NCI-H1694 (cell line): ENCODE data around the gene UBALD1.
A peak's percentile ranks its signal among the peaks of the same experiment; 100 is the strongest.

Experiments used
- DNase-seq: peaks from one replicate; lab custom pipeline; 2025; lab: John Stamatoyannopoulos, UW

Gene UBALD1

GRCh38 chr16:4616047-4616811 is 1.5 kb upstream of the UBALD1 start:
- DNase-seq = peak; percentile 97

DNA sequence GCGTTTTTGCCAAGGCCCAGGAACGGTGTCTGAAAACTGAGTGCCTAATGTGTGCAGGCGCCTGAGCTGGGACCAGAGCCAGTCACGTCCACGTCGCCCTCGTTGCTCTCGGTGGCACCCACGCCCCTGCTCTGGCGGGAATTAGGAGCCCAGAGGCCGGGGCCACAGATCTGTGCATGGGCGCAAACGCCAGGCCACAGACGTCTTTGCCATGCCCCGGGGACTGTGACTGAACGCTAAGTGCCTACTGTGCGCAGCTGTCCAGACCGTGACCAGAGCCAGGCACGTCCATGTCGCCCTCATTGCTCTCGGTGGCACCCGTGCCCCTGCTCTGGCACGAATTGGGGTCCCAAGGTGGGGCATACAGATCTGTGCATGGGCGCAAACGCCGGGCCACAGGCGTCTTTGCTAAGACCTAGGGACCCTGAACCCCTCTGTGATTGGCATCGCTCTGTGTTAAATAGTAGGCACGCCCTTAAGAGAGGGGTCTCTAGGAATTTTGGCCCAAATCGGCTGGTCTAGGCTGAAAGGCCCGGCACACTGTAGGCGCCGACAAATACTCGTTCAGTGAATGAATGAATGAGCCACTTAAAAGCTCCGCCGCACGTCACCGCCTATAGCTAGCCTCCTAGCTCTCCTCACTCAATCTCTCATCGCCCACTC is 827 bp upstream of the UBALD1 start:
- no peak for DNase-seq

GRCh38 chr16:4613636-4614570 is 785 bp downstream of the UBALD1 start:
- DNase-seq = no peak

DNA sequence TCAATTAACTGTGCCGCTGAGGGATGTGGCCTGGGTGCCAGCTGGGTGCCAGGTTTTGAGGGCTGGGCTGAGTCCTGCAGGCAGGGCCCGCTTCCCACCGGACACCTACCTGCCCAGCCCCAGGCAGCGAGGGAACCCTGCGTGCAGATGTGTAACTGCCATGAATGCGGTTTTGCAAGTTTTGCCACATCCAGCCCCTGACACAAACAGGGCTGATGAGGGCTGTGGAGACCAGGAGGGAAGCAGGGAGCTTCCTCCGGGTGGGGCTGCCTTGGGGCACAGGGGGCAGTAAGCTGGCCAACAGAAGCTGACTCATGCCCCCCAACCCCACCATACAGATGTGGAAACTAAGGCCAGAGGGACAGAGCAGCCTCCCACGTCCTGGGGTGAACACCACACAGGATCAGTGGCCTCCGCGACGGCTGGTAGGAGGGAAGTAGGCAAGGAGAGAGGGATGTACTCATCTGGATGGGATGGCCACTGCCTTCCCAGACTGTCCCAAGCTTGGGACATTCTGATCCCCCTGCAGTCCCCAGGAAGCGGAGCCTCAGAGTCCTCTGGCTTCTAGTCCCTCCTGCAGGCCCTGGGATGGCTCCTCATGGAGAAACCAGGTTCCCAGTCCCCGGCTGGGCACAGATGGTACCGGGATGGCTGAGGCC is 1.6 kb downstream of the UBALD1 start:
- DNase-seq = no peak

DNA sequence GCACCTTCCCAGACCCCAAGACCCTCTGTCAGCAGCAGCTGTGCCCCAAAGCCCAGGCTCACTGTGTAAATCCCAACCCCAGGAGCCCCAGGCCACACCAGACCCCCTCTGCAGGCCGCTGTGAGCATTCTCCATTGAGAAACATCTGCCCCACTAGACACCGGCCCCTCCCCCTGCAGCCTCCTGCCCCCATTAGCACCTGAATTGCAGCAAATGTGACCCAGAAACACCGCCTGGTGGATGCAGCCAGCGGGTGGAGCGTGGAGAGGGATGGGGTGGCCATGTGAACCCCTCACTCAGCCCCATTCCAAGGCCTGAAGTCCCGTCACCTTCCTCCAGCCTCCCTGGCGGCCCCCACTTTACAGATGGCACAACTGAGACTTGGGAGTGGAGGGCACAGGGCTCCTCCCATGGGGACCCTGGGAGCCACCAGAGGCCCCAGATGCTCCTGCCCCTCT is 2.2 kb downstream of the UBALD1 start:
- DNase-seq = no peak

- DNase-seq = no peak
Observed at GRCh38 chr16:4611337-4612021, 3.2 kb downstream of the UBALD1 start.

GRCh38 chr16:4610011-4611005 is 4.4 kb downstream of the UBALD1 start:
- no peak for DNase-seq

GRCh38 chr16:4609200-4610010 is 5.3 kb downstream of the UBALD1 start:
- DNase-seq = no peak

DNA sequence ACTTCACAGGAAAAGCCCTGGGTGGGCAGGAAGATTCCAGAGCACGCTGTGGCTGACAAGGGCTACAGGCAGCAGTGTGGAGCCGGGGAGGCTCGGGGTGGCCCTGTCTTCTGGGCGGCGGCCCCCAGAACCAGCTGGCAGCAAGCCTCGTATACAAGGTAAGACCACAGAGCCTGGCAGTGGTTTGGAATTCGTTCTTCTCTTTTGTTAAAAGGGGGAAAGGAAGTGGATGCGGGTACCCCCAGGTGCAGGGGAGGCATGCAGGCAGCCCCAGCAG is 6.0 kb downstream of the UBALD1 start:
- no peak for DNase-seq

DNA sequence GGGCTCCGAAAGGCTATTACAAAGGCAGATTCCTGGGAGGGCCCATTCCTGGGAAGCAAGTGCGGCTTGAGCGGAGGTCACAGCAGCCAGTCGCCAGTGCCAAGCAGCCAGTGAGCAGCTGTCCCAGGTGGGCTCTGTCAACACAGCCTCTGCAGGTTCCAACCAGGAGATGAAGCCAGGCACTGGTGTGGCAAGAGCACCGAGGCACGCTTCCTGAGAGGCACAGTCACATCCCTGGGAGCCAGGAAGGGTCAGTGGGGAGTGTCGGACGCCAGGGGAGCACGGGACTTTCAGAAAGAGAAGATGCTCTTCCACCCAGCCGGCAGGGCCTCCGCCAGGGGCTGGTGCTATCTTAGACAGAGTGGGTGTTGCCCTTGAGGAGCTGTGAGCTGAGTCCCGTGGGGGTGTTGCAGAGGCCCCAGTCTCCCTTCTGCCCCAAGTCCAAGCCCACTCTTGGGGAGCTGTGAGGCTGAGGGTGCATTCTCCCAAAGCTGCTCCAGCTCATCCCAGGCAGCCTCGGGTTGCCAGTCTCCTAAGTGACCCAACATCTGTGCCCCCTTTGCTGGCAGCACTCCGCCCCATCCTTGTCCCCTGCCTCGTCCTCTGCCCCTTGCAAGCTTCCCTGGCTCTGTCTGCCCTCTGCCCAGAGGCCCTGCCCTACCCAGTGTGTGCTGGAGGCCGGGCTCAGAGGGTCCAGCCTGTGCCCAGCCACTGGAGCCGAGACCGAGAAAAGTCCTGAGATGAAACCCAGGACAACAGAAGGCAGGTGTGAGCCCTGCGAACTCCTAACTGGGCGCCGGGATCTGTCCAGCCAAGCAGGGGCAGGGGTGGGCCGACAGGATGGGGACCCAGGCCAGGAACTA is 6.6 kb downstream of the UBALD1 start:
- no peak for DNase-seq

GRCh38 chr16:4606354-4606753 is 8.3 kb downstream of the UBALD1 start:
- no peak for DNase-seq

DNA sequence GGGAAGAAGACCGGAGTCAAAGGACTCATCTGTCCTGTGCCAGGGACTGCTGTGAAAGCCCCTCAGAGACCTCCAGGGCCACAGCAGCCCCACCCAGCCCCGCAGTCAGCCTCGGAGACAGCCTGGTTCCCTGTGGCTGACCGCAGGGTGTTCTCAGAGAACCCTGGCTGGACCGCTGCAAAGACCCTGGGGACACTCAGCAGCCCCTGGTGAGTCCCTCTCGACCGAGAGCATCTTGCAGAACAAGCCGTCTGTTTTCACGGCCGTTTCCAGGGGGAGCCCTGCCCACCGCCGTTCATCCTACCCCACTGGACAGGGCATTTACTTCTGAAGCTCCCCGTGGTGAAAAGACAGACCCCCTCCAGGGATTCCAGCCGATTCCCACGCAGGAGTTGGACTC is 10.3 kb downstream of the UBALD1 start:
- DNase-seq = no peak

DNA sequence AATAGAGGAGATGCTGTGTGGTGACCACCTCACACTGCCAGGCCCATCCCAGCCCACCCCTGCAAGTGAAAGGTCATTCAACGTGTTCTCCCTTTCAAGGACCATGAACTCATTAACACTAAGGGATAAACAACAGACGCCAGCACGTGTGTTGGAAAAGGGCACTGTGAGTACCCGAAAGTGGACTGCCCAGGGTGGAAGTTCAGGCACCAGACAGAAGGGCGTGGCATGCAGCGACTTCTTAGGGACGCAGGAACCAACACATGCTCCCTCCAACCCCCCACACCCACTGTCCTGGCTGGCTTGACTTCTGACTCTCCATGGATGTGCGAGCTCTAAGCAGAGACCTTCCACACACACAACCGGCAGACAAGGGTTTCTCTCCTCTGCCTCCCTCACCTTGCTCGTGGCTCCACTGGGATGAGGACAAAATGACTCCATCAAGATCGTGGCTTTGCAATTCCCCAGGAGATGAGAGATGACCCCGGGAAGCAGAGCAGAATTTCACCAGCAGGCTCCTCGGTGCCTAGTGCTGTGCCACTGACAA is 11.0 kb downstream of the UBALD1 start:
- no peak for DNase-seq

DNA sequence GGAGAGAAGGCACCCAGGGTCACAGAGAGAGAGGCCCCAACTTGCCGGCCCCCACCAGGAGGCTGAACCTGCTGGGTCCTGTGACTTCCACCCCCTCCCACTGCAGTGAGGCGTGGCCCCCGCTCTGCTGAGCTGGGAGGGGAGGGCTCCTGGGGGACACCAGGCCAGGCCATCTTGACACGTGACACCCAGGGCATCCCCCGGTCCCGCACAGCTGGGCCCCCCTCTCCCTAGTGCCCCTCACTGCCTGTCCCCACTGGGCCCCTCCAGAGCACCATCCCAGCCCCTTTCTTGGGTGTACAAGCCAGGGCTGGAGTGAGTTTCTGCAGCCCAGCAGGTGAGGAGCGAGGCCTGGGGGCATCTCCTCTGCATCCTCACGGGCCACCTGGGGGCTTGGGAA is 12.4 kb downstream of the UBALD1 start:
- DNase-seq = no peak

DNA sequence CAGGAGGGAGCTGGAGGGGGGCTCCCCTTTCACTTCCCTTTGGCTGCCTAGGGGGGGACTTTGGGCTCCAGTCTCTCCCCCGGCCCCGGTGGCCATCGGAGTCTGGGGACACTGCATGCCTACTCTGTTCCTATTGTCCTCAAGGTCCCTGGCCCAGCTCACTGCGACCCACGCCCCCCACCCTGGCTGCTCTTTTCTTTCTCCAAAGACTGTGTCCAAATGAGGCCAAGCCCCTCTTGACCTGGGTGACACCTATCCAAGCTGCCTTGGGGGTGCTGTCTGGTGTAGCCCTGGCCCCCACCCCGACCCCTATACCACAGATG is 12.9 kb downstream of the UBALD1 start:
- DNase-seq = no peak

DNA sequence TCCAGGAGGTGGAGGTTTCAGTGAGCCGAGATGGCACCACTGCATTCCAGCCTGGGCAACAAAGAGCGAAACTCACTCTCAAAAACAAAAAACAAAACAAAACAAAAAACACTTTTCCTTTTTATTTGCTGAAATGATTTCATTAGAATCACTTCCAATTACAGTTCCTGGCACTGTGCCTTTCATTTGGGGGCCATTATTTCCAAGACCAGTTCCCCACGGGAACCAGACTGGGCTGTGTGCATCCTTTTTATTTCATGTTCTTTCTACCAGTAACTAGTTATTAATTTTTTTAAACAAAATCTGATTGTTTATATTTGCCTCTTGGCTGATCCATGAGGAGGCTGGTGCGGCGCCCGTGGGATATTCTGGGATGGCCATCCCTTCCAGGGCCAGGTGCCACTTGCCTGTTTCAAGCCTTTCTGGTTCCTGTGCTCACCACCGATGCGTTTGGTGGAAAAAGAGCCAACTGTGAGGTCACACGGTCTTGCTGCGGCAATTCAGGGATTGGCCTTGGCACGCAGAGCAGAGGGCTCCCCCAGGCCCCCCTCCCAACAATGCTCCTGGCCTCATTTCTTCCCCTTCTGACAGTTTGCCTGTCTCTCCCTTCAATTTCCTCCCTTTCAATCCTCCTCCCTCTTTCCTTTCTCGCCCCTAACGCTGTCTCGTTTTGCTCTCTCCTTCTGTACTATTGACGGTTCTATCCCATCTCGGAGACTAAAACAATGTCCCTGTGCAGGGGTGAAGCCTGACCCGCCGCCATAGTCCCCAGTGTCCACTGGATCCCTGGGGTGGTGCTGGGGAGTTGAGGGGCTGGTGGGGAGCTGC is 13.4 kb downstream of the UBALD1 start:
- DNase-seq = no peak

DNA sequence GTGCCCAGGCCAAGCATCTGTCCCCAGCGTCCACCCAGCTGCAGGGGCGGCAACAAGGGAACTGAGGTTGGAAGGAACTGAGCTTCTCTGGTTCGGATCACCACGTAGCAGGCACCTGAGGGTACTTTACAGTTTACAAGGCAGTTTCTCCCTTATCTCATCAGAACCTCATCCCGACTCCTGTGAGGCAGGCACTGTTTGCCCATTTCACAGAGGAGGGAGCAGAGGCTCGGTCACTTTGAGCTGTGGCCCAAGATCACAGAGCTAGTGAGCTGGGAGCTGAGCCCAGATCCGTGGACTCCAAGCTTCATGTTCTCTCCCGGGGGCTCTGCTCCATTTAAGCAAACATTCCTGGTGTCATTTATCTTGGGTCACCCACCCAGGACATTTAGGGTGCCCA is 15.1 kb downstream of the UBALD1 start:
- no peak for DNase-seq

DNA sequence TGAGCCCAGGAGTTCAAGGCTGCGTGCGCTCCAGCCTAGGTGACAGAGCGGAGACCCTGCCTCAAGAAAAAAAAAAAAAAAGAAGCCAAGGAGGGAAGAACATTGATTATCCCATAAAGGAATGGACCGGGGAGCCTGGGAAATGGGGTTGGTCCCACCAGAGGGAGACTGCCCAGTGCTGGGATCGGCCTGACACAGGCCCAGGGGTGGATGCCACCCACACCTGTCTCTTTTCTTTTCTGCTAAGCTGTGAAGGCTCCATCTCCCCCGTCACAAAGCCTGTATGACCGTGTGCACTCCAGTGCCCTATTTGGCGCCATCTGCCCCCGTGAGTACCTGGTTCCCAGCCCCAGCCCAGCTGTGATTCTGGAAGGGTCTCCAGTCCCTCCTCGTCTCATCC is 15.7 kb downstream of the UBALD1 start:
- no peak for DNase-seq
